GM18511 (cell line): ENCODE measurements around the gene TMCC2.

ENCODE experiments used
- ATAC-seq: cut with Tn5 transposase; IDR thresholded peaks from one replicate; pipeline ENCODE4 v1.9.1; 2021; ENCODE audit warnings: mild to moderate bottlenecking, moderate library complexity; ENCODE audit not compliant: unreplicated experiment

TMCC2 gene

GRCh38 chr1:205237526-205238484 is 10.1 kb downstream of the TMCC2 start:
- ATAC-seq = no peak

DNA sequence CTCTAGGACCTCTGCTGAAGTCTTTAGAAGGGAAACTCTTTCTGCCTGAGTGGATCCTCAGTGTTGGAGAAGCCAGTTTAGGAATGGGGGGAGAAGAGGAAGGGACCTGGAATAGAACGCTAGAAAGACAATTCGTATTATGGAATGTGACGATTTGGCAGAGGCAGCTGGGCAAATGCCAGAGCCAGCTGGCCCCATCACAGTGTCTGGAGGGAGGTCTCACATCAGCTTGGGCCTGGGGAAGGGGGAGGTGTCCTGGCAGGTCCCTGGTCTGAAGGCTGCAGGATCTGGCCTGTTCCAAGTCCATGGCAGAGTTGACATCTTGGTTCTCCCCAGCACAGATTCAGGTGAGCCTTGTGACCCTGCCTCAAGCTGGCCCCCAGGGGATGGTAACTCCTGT is 11.3 kb downstream of the TMCC2 start:
- no peak for ATAC-seq

GRCh38 chr1:205240118-205240517 is 12.4 kb downstream of the TMCC2 start:
- ATAC-seq = no peak

GRCh38 chr1:205240569-205240968 is 12.8 kb downstream of the TMCC2 start:
- ATAC-seq = no peak

DNA sequence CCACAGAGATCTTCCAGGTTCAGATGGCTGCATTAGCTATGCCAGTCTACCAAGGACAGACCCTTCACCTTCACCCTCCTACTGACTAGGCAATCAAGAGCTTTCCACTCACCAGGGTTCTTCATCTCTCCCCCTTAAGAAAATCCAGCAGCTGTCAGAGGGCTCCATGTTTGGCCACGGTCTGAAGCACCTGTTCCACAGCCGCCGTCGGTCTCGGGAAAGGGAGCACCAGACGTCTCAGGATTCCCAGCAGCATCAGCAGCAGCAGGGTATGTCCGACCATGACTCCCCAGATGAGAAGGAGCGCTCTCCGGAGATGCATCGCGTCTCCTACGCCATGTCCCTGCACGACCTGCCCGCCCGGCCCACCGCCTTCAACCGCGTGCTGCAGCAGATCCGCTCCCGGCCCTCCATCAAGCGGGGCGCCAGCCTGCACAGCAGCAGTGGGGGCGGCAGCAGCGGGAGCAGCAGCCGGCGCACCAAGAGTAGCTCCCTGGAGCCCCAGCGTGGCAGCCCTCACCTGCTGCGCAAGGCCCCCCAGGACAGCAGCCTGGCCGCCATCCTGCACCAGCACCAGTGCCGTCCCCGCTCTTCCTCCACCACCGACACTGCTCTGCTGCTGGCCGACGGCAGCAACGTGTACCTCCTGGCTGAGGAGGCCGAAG is 13.8 kb downstream of the TMCC2 start:
- no peak for ATAC-seq

DNA sequence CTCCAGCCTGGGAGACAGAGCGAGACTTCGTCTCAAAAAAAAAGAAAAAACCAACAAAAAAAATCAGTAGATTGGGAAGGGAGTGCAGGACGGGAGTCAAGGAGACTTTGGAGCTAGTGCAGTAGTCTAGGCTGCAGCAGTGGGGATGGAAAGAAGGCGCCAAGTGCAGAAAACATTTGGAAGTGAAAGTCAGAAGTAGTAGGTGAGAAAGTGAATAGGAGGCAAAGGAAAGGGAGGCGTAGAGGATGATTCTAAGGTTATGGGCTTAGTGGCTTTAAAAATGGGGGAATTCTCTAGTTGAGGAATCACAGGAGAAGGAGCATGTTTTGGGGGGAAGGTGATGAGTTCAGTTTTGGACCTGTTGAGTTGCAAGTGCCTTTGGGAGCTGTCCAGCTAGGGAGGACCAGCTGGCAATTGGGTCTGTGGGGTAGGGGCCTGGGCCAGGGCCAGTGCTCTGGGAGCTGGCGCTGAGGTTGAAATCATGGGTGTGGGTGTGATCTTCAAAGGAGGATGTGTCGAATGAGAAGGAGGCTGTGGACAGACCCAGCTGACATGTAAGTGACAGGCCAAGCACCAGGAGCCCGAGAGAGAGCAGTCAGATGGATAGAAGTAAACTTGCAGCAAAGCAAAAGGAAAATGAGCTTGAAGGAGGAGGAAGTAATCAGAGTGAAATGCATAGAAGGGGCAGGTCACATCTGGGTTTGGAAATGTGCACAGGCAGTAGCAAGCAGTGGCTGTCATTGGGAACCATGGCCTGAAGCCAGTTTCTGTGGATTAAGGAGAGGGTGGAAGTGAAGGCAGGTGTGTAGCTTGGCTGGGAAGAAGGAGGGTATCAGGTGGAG is 15.8 kb downstream of the TMCC2 start:
- ATAC-seq = no peak

DNA sequence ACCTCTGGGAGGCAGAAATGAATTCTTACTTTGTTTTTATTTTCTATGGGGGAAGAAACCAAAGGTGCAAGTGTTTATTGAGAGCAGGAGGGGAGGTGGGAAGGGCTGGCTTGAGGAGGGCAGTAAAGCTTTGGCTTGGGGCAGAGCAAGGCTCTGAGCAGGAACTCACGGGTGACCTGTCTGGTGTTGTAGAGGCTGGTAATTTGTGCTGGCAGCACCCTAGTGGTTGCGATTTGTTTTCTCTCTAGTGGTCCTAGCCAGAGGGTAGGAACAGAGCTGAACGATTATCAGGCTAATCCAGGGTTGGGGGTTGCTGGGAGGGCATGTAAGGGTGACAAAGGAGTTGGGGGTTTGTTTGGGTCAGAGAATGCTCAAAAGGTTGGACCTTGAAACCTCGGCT is 16.6 kb downstream of the TMCC2 start:
- no peak for ATAC-seq

- no peak for ATAC-seq
Observed at GRCh38 chr1:205245096-205245495, 17.4 kb downstream of the TMCC2 start.

GRCh38 chr1:205246351-205247119 is 18.8 kb downstream of the TMCC2 start:
- ATAC-seq = no peak

DNA sequence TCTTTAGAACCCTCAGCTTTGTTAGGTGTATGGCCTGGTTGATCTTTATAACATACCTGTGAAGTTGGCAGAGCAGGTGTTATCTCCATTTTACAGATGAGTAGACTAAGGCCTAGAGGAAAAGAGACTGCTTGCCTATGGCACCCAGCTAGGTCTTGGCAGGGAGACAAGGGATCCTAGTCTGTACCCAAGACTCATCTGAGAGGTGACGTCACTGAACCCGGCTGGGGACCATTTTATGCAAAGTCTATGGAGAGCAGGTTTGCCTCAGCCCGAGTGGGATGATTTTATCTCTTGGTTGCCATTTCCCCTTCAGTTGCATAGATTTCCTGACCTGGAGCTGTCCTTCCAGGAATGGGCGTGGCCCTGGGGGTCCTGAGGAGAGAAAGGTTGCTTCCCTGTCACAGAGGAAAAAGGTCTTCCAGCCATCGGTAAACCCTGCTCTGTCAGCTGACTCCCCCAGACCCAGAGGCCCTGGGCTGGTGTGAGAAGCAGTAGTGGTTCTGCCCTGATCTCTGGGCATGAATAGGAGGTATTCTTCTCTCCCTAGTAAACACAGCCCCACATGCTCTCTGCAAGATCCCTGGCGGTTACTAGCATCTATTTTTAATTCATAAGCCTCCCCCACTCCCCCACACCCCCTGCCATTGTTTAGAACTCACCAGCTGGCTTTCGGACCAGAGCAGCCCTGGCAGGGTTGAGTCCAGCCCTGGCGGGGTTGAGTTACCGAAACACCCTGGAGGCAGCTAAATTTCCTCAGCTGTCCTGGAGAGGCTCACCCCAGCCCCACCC is 19.6 kb downstream of the TMCC2 start:
- ATAC-seq = no peak

- no peak for ATAC-seq
Observed at GRCh38 chr1:205248793-205249601, 21.3 kb downstream of the TMCC2 start.

DNA sequence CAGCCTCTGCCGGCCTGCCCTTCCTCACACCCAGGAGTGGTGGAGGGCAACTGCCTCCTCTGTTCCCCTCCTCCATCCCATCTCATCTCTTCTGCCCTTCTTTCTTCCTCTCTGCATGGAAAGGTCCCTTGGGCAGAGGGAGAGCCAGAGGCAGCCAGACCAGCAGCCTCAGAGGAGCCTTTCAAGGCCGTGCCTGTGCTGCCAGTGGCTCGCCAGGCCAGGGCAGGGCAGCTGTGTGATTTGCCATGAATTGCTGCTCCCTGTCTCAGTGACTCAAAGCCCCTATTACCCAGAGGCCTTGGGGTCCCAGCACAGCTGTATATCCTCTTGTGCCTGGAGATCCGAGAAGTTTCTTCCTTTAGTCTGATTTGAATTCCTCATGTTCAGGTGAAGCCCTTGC is 21.9 kb downstream of the TMCC2 start:
- no peak for ATAC-seq

DNA sequence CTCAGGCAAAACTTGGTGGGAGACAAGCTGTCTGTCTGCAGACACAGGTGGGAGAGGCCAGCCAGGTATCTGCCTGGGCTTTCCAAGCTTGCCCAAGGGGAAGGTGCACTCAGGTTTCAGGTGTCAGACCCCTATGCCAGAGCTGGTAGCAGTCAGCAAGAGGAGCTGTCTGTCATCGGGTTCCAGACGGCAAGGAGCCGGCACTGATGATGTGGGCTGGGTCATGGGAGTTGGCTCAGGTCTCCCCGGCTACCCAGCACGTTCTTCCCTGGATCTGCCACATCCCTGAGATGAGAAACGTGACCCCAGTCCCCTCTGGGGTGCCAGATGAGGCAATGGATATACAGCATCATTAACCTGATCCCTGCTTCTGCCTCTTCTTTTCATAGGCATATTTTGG is 23.0 kb downstream of the TMCC2 start:
- ATAC-seq = no peak

DNA sequence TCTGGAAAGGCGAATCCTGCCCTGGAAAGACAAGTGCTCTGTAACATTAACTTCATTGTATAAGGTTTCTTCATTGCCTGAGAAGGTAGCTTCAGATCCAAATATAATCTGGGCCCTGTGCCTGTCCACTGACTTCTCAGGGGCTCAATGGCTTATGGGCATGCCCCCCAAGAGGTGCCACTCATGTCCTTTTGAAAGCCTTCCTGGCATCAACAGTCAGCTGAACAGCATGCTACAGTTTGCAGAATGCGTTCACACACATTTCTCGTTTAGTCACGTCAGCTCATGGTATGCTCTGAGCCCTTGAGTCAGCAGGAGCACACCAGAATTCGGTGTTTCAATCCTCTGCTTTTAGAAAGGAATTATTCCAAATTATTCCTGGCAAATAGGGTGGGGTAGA is 23.8 kb downstream of the TMCC2 start:
- ATAC-seq = no peak

- ATAC-seq = no peak
Observed at GRCh38 chr1:205255941-205256780, 28.4 kb downstream of the TMCC2 start.

DNA sequence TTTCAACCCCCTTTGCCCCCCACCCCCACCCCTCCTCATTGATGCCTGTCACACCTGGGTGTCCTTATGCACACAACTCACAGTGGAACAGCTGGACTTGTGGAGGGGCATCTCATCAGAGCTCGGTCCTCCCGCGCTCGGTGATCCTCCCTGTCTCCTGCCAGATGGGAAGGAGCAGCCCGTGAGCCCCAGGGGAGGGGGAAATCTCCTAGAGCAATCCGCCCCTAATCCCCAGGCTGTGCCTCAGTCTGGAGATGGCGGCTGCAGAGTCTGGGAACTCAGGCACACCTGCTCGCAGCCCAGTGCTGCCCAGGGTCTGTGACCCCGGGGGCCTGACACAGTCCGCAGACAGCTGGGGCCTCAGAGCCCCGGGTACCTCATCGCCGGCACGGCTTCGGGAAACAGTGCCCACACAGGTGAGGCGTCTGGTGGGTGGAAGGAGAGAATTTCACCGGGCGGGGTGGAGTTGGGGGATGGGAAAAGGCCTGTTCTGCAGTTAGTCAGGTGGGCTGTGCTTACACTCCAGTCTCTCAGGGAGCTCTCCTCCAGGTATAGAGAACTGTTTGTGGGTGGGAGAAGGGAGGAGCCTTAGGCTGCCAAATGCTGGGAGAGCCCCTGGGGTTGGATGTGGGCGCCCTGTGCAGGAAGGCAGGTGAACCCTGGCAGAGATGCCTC is 29.3 kb downstream of the TMCC2 start:
- ATAC-seq = no peak

- no peak for ATAC-seq
Observed at GRCh38 chr1:205257735-205258134, 30.0 kb downstream of the TMCC2 start.
